T-helper 1 cell treated with Interleukin-12 subunit alpha and Interleukin-12 subunit beta and Interleukin-4 antibody, amounts not matched to agents 30 μg/mL and 1 μg/mL, for 36 hours (primary cell): ENCODE data around the gene ROPN1B.

Experiments
- H3K27ac Mint-ChIP-seq: one replicate; pipeline ENCODE4 v1.8.0; 2021; ENCODE audit warnings: mild to moderate bottlenecking, mixed read lengths
- H3K27me3 Mint-ChIP-seq: one replicate; pipeline ENCODE4 v1.8.0; 2021; ENCODE audit warnings: low read depth, mixed read lengths
- H3K36me3 Mint-ChIP-seq: one replicate; pipeline ENCODE4 v1.8.0; 2021; ENCODE audit warnings: low read depth, mixed read lengths
- H3K4me1 Mint-ChIP-seq: one replicate; pipeline ENCODE4 v1.8.0; 2021; ENCODE audit warnings: low read depth, mixed read lengths
- H3K4me3 Mint-ChIP-seq: one replicate; pipeline ENCODE4 v1.8.0; 2021; ENCODE audit warnings: mild to moderate bottlenecking, moderate library complexity, mixed read lengths
- H3K9me3 Mint-ChIP-seq: one replicate; pipeline ENCODE4 v1.8.0; 2021; ENCODE audit warnings: mixed read lengths

Gene ROPN1B

DNA sequence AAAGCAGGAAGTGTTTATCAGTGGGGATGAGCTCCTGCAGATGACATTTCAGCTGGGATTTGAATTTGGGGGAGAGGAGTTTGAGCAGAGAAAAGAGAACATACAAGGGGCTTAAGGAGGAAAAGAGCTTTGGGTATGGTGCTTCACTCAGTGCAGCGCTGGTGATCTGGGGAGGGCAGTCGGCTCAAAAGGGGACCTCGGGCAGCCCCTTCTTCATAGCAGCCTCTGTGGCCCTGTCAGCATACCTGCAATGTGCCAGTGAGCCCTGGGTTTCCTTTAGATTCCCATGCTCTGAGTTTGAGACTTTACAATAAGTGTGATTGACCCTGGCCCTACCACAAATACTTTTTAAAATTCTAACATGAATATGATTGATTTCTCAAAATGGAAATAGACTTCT, 40.2 kb downstream of the ROPN1B start:
- no peaks in the 10 kb centered on the region for H3K9me3 Mint-ChIP-seq
- no peak overlapping the region for H3K4me3 Mint-ChIP-seq
- H3K4me1 Mint-ChIP-seq: peaks cover 2% of the 10 kb centered on the region
- no peaks in the 10 kb centered on the region for H3K27me3 Mint-ChIP-seq
- no peak overlapping the region for H3K27ac Mint-ChIP-seq
- peaks cover 8% of the 10 kb centered on the region for H3K36me3 Mint-ChIP-seq

DNA sequence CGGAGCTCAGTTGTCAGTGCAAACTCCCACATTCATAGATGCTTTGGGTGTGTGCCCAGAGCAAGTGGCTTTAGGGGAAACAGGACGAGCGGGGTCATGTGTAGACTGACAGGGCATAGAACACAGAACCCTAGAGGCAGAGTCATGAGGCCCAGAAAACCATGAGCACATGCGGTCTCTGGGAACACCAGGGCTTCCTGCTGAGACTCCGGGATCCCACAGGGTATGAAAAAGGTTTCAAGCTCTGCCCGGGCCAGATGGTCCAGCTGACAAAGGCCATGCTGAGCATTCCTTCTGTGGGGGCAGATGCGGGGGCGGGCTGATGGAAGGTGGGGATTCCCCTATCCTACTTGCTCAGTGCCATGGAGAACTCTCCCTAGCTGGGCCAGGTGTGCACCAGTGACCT, 44.8 kb downstream of the ROPN1B start:
- Mint-ChIP-seq H3K27me3 (no peaks in the 10 kb centered on the region), H3K4me1 (peaks cover 2% of the 10 kb centered on the region), H3K27ac (no peak overlapping the region), H3K36me3 (peaks cover 5% of the 10 kb centered on the region), H3K9me3 (no peaks in the 10 kb centered on the region), H3K4me3 (no peak overlapping the region)

DNA sequence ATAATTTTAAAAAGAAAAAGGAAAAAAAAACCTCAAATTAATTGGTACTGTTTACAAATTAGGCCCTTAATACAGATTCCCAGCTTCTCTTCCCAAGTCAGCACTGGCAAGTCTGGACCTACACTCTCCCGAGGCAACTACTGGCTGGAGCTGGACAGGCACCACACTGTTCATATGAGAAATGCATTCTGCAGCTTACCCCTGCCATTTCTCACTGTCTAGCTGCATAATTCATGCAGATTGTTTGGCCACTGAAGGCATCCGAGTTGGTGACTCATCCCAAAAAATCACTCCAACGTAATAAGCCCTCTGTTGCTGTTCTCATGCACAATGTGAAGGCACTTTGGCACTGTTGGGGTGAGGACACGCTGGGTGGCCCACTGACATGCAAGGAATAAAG, 45.3 kb downstream of the ROPN1B start:
- Mint-ChIP-seq H3K27ac (no peak overlapping the region), H3K9me3 (no peaks in the 10 kb centered on the region), H3K36me3 (peaks cover 5% of the 10 kb centered on the region)

DNA sequence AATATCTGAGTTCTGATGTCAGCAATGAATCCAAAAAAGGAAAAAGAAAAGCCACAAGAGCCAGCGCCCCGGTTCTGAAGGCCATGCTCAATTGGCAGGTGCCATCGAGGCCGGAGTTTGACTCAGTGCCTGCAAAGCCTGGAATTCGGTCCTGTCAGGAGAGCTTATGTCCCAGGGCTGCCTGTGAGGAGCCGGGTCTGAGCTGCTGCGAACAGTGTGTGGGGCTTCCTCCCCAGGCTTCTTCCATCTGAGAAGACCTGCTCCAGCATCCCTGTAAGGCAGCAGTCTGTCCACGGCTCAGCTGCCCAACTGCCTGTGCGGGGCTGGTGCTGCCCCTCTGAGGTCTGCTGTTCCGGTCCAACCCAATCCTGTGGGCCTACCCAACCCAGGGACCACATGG, 46.1 kb downstream of the ROPN1B start:
- Mint-ChIP-seq H3K4me3 (no peak overlapping the region), H3K36me3 (peaks cover 5% of the 10 kb centered on the region), H3K4me1 (peaks cover 2% of the 10 kb centered on the region), H3K9me3 (no peaks in the 10 kb centered on the region), H3K27ac (no peak overlapping the region), H3K27me3 (no peaks in the 10 kb centered on the region)

More for the DNA sequence above, 45.3 kb downstream of the ROPN1B start:
- Mint-ChIP-seq H3K27me3 (no peaks in the 10 kb centered on the region), H3K4me1 (peaks cover 2% of the 10 kb centered on the region), H3K4me3 (no peak overlapping the region)

DNA sequence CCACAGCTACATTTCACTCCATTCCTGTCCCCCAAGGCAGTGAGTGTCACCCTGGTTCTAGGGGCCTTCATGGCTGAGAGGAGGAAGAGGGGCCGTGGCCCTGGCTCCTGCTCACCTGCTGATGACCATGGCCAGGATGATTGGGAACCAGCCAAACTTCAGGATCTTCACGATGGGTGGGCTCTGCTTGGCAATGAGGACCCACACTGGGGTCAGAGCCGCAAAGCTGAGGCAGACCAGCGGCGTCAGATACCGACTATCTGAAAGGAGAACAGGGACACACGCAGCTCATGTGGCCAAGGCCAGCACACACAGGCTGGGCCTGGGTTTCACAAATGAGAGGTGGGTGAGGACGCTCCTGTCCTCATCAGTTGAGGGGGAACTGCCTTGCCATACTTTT, 47.6 kb downstream of the ROPN1B start:
- Mint-ChIP-seq H3K27ac (no peak overlapping the region), H3K27me3 (no peaks in the 10 kb centered on the region), H3K4me1 (peaks cover 2% of the 10 kb centered on the region), H3K36me3 (no peaks in the 10 kb centered on the region), H3K4me3 (no peak overlapping the region), H3K9me3 (no peaks in the 10 kb centered on the region)

DNA sequence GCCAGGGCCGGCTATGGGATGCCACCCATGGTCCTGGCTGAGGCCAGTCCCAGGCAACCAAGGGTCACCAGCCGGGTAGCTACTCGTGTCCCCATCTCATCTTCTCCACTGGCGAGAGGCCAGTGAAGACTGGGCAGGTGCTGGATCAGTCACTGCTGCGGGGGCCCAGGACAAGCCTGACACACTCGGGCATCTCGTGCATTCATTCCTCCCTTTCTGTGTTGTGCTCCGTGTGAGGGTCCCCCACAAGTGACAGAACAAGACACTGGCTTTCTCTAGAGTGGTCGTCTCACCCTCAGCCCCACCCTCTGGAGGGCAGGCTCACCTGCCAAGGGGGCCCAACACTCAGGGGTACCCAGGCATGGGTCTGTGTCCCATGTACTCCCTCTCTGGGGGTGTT, 48.4 kb downstream of the ROPN1B start:
- H3K36me3 Mint-ChIP-seq: no peaks in the 10 kb centered on the region

DNA sequence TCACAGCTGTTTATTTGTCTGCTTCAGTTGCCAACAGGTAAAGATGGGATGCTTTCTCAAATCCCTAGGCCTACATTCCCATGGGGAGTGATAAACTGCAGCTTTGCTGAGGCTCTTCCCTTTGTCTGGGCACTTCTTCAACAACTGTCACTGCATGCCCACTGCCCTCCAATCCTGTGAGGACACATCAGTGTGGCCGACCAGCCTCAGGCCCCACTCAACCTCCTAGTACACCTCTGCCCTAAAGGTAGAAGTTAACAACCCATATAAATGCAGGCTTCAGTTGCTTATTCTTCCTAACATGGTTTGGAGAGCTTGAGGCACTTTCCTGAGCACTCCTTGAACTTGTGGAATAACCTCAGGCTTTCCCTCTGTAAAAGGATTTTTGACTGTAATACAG, 49.6 kb downstream of the ROPN1B start:
- H3K4me3 Mint-ChIP-seq: no peak overlapping the region
- H3K27me3 Mint-ChIP-seq: no peaks in the 10 kb centered on the region
- no peaks in the 10 kb centered on the region for H3K36me3 Mint-ChIP-seq
- no peak overlapping the region for H3K27ac Mint-ChIP-seq
- H3K9me3 Mint-ChIP-seq: no peaks in the 10 kb centered on the region
- H3K4me1 Mint-ChIP-seq: no peaks in the 10 kb centered on the region

More for the DNA sequence above, 48.4 kb downstream of the ROPN1B start:
- Mint-ChIP-seq H3K4me1 (peaks cover 2% of the 10 kb centered on the region), H3K27ac (no peak overlapping the region), H3K9me3 (no peaks in the 10 kb centered on the region), H3K27me3 (no peaks in the 10 kb centered on the region), H3K4me3 (no peak overlapping the region)

DNA sequence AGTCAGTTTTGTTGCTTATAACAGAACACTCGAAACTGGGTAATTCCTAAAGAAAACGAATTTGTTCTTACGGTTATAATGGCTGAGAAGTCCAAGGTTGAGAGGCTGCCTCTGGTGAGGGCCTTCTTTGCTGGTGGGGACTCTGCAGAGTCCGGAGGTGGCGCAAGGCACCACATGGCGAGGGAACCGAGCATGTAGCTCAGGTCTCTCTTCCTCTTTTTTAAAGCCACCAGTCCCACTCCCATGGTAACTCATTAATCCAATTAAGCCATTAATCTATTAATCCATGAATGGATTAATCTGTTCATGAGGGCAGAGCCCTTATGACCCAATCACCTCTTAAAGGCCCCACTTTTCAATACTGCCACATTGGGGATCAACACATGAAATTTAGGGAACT, 50.0 kb downstream of the ROPN1B start:
- Mint-ChIP-seq H3K4me3 (no peak overlapping the region), H3K9me3 (no peaks in the 10 kb centered on the region), H3K27ac (no peak overlapping the region), H3K4me1 (no peaks in the 10 kb centered on the region), H3K27me3 (no peaks in the 10 kb centered on the region), H3K36me3 (no peaks in the 10 kb centered on the region)

DNA sequence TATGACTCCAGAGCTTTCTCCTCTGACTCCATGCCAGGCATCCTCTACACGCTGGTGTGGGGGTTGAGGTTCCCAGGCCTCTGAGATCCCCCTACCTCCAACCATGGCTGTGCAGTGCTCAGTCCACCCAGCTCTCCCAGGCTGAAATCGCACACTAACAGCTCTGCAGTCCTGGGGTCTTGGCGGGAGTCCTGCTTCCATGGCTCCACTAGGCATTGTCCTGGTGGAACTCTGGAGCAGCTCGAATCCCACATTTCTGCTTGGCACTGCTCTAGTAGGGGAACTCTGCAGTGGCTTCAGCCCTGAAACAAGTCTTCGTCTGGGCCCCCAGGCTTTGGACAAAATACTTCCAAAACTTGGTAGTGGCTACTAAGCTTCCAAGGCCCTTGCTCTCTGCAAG, 50.7 kb downstream of the ROPN1B start:
- Mint-ChIP-seq H3K4me1 (no peaks in the 10 kb centered on the region), H3K36me3 (no peaks in the 10 kb centered on the region), H3K27me3 (no peaks in the 10 kb centered on the region), H3K4me3 (no peak overlapping the region), H3K27ac (no peak overlapping the region), H3K9me3 (no peaks in the 10 kb centered on the region)

DNA sequence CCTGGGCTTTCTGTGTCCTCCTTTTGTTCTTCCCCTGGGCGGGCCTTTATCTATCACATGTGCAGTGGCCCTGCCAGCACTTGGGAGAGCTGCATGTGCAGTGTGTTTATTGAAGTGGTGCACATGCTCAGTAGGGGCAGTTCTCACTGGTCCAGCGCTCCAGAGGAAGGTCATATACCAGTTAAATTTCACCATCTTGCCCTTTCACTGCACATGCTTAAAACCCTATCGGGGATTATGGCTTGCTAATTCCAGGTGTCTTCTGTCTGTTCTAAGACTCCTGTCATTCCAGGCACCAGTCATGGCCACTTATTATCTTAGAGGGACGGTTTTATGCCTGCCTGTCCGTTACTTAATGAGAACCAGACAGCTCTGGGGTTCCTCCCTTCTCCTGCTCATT, 52.2 kb downstream of the ROPN1B start:
- Mint-ChIP-seq H3K27me3 (no peaks in the 10 kb centered on the region), H3K4me1 (peaks cover 3% of the 10 kb centered on the region), H3K36me3 (no peaks in the 10 kb centered on the region), H3K9me3 (no peaks in the 10 kb centered on the region), H3K27ac (no peak overlapping the region), H3K4me3 (no peak overlapping the region)

DNA sequence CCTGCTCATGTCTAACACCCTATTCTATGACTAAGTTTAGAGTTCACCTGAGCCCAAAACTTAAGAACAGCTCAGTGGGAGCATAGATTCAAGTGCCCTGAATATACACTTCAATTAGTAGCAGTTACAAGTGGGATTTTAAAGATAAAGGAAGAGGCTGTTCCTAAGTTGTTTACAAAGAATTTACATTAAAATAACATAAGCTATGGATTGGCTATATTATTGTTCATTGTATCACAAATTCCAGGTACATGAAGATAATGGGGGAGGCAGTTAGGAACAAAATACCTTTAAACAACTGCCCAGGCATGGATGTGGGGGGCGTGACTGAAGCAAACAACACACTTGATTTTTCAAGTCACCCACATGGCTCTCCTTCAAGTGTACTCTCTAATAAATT, 52.7 kb downstream of the ROPN1B start:
- H3K9me3 Mint-ChIP-seq: no peaks in the 10 kb centered on the region
- H3K4me3 Mint-ChIP-seq: no peak overlapping the region
- H3K4me1 Mint-ChIP-seq: peaks cover 3% of the 10 kb centered on the region
- no peaks in the 10 kb centered on the region for H3K36me3 Mint-ChIP-seq
- H3K27me3 Mint-ChIP-seq: no peaks in the 10 kb centered on the region
- no peak overlapping the region for H3K27ac Mint-ChIP-seq

DNA sequence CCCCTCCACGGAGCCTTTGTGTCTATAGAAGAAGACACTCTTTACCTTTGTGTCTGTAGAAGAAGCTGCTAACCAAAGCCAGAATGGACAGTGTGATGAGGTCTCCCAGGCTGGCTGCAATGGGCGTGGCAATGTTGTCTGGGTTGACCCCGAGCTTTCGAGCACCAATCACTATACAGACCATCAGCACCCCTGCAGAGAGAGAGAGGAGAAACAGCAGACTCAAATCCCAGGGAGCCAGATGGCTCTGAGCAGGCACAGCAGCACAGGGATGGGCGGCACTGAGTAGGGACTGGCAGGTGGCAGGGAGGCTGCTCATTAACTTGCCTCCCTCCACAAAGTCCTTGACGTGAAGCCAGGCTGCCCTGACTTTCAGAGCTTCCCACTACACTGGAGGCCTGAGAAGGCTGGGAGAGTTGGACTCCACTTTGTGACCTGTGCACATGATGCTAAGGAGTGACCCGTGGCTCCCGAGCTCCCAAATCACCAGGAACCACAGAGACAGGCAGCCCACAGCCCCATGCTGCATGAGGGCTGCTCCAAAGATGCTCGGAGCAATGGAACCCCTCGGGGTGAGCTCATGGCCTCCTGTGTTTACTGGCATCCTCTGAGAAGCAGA, 53.9 kb downstream of the ROPN1B start:
- H3K27ac Mint-ChIP-seq: no peak overlapping the region
- H3K4me3 Mint-ChIP-seq: no peak overlapping the region
- H3K4me1 Mint-ChIP-seq: peaks cover 4% of the 10 kb centered on the region
- no peaks in the 10 kb centered on the region for H3K27me3 Mint-ChIP-seq
- peaks cover 5% of the 10 kb centered on the region for H3K36me3 Mint-ChIP-seq
- H3K9me3 Mint-ChIP-seq: peaks cover 8% of the 10 kb centered on the region

DNA sequence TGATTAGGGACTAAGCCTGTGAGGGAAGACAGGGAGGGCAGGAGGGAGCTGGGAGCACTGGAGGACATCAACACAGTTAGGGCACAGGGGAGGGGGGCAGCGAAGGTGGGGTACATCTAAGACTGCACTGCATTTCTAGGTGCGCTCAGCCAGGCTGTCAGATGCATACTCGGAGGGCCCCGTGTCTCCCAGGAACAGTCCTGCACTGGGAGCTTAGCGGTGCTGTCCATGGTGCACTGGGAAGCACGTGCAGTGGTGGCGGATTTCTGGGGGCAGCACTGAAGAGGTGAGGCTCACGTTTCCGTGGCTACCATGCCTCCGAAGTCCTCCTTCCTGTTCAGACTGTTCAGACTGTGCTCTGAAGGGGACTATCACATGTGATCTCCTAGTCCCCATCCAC, 54.4 kb downstream of the ROPN1B start:
- Mint-ChIP-seq H3K27me3 (no peaks in the 10 kb centered on the region), H3K4me3 (no peak overlapping the region), H3K9me3 (peaks cover 11% of the 10 kb centered on the region), H3K36me3 (peaks cover 5% of the 10 kb centered on the region), H3K4me1 (peaks cover 4% of the 10 kb centered on the region), H3K27ac (no peak overlapping the region)

DNA sequence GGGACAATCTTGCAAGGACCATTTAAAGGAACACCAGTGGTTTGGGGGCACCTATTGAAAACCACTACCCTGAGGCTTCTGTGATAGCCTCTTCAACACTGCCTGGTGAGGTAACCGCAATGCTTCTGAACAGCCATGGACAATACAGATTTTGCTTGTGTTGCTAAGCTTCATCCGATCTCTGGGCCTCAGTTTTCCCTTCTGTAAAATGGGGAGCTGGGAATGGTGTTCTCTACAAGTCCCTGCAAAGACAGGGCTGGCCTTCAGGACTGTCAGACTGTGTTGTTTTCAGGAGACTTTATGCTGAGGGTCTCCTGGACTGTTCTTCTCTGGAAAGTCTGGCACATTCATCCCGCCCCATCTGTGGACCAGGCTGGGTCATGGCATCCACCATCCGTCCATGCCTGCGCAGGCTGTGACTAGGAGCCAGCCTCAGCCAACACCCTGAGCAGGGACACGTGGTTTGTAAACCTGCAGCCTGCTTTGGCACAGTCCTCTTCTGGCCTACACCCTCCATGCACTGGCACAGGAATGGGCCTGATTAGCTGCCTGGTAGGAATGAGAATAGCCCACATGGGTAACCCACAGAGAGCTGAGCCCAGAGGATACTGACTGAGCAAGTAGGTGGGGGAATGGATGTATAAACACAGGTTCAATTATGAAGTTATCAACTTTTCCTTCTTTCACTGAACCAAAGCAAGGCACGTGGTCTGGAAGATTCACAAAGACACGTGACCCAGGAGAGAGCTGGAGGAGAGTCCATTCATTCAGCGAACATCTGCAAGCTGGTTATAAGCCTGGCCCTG, 55.3 kb downstream of the ROPN1B start:
- peaks cover 17% of the 10 kb centered on the region for H3K9me3 Mint-ChIP-seq
- H3K4me1 Mint-ChIP-seq: peaks cover 4% of the 10 kb centered on the region
- H3K36me3 Mint-ChIP-seq: peaks cover 7% of the 10 kb centered on the region
- no peak overlapping the region for H3K4me3 Mint-ChIP-seq
- no peak overlapping the region for H3K27ac Mint-ChIP-seq
- no peaks in the 10 kb centered on the region for H3K27me3 Mint-ChIP-seq

DNA sequence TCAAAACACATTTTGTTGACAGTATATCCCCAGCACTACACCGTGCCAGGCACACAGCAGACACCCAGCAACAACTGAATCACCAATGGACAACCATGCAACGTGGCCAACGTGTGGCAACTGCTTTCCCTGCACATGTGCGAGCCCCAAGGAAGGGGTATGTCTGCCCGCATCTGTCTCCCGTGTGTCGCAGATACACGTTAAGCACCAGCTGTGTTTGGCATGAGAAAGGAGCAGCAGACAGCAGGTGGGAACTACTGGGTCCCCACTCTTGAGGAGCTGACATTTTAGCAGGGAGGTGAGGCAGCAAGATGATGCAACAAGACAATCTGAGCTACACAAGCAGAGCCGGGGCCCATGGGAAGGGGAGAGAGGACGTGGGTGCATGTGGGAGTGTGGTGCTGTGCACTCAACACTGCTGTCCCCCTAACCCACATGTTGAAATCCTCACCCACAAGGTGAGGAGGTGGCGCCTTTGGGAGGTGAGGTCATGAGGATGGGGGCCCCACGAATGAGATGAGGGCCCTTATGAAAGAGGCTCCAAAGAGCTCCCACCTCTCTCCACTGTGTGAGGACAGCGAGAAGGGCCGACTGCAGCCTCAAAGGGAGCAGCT, 56.2 kb downstream of the ROPN1B start:
- no peaks in the 10 kb centered on the region for H3K27me3 Mint-ChIP-seq
- peaks cover 4% of the 10 kb centered on the region for H3K4me1 Mint-ChIP-seq
- no peak overlapping the region for H3K4me3 Mint-ChIP-seq
- H3K27ac Mint-ChIP-seq: no peak overlapping the region
- peaks cover 7% of the 10 kb centered on the region for H3K36me3 Mint-ChIP-seq
- peaks cover 20% of the 10 kb centered on the region for H3K9me3 Mint-ChIP-seq
